H1 (cell line): Measurements from ENCODE around the gene SLC27A4.

ENCODE experiments used
- CBX5 ChIP-seq: fragments of 300-800, 300-1000 bp; sonication (generic); IDR thresholded peaks from 2 replicates; pipeline ENCODE4 v1.7.1; 2016; ENCODE audit warnings: antibody characterized with exemption, low read length, low read depth
- CTCF ChIP-seq, 3 experiments: IDR thresholded peaks; 1 replicate in 2 of 3; 2 replicates in 1 of 3; pipeline versions ENCODE4 v1.5.1 to v1.6.1; 2011; ENCODE audit warnings: low read length in 3 of 3, mild to moderate bottlenecking in 3 of 3, inconsistent platforms in 2 of 3, low read depth in 1 of 3, moderate library complexity in 1 of 3; ENCODE audit not compliant: insufficient read depth in 1 of 3; ENCODE audit errors: control extremely low read depth in 1 of 3
- FOSL1 ChIP-seq: IDR thresholded peaks from 2 replicates; pipeline ENCODE4 v1.6.1; 2011; ENCODE audit warnings: mild to moderate bottlenecking, low read depth, low read length, moderate library complexity; ENCODE audit not compliant: insufficient read depth
- JUND ChIP-seq: IDR thresholded peaks from 2 replicates; pipeline ENCODE4 v1.6.1; 2011; ENCODE audit warnings: mild to moderate bottlenecking, improper control_type of control experiment, low read length
- KDM1A ChIP-seq: fragments of 200-600, 300-600 bp; sonication (generic); IDR thresholded peaks from 2 replicates; pipeline ENCODE4 v1.7.1; 2016; ENCODE audit warnings: mild to moderate bottlenecking, low read length, borderline replicate concordance
- MAFK ChIP-seq: IDR thresholded peaks from 2 replicates; pipeline ENCODE4 v1.6.1; 2012; ENCODE audit warnings: low read depth, mild to moderate bottlenecking, improper control_type of control experiment, low read length
- POLR2A ChIP-seq, 2 experiments: IDR thresholded peaks; 1 replicate in 1 of 2; 2 replicates in 1 of 2; pipeline ENCODE4 v1.6.1; 2011; ENCODE audit warnings: low read depth in 2 of 2, low read length in 2 of 2, mild to moderate bottlenecking in 2 of 2; ENCODE audit errors: control extremely low read depth in 1 of 2
- RFX5 ChIP-seq: IDR thresholded peaks from 2 replicates; pipeline ENCODE4 v1.6.1; 2011; ENCODE audit warnings: low read depth, low read length, improper control_type of control experiment, borderline replicate concordance
- SP1 ChIP-seq: IDR thresholded peaks from 2 replicates; pipeline ENCODE4 v1.6.1; 2011; ENCODE audit warnings: low read depth, low read length
- SRF ChIP-seq: IDR thresholded peaks from 2 replicates; pipeline ENCODE4 v1.6.1; 2011; ENCODE audit warnings: mild to moderate bottlenecking, low read depth, low read length, moderate library complexity
- TAF1 ChIP-seq: IDR thresholded peaks from 2 replicates; pipeline ENCODE4 v1.6.1; 2011; ENCODE audit warnings: mild to moderate bottlenecking, low read depth, low read length
- YY1 ChIP-seq: IDR thresholded peaks from 2 replicates; pipeline ENCODE4 v1.6.1; 2011; ENCODE audit warnings: low read depth, mild to moderate bottlenecking, low read length

- TF ChIP-seq KDM1A (no peak), CTCF (IDR thresholded peaks at IDR 0.05; ENCODE audit: control extremely low read depth in 1 of 3, insufficient read depth in 1 of 3, low read depth in 1 of 3, low read length in 3 of 3) (no peak), SP1 (no peak), TAF1 (no peak), SRF (no peak), POLR2A (IDR thresholded peaks at IDR 0.05; ENCODE audit: control extremely low read depth in 1 of 2, low read depth in 2 of 2, low read length in 2 of 2) (no peak), JUND (no peak), YY1 (no peak), MAFK (no peak), CBX5 (no peak), FOSL1 (no peak), RFX5 (no peak)
These were observed 8.8 kb downstream of the SLC27A4 start for GRCh38 chr9:128349125-128349524.
